Loucy (cell line): ENCODE data around the gene TTC9B.

ENCODE experiments used
- H2AFZ ChIP-seq: fragments of 200-600 bp; sonication (generic); 2 replicates; pipeline ENCODE4 v1.6.0; 2016; ENCODE audit warnings: antibody characterized with exemption, mild to moderate bottlenecking, low read length, moderate library complexity
- H3F3A ChIP-seq: fragments of 200-600 bp; 2 replicates; pipeline ENCODE4 v1.6.0; 2016; ENCODE audit warnings: antibody characterized with exemption, low read depth, mild to moderate bottlenecking
- H3K27me3 ChIP-seq: fragments of 200-600 bp; sonication (generic); 2 replicates; pipeline ENCODE4 v1.6.1; 2014; ENCODE audit warnings: low read length, mild to moderate bottlenecking; ENCODE audit not compliant: insufficient read depth, poor library complexity, severe bottlenecking
- H3K36me3 ChIP-seq: fragments of 200-600 bp; sonication (generic); 2 replicates; pipeline ENCODE4 v1.6.1; 2016; ENCODE audit warnings: low read length; ENCODE audit not compliant: insufficient read depth
- H3K4me1 ChIP-seq: fragments of 200-600 bp; sonication (generic); 2 replicates; pipeline ENCODE4 v1.5.1; 2014; ENCODE audit warnings: low read length, mild to moderate bottlenecking; ENCODE audit not compliant: insufficient read depth, poor library complexity, severe bottlenecking
- H3K4me2 ChIP-seq: fragments of 200-600 bp; sonication (generic); 2 replicates; pipeline ENCODE4 v1.6.0; 2014; ENCODE audit warnings: antibody characterized with exemption, low read length, low read depth, mild to moderate bottlenecking; ENCODE audit not compliant: poor library complexity, severe bottlenecking
- H3K4me3 ChIP-seq: fragments of 200-600 bp; sonication (generic); 2 replicates; pipeline ENCODE4 v1.5.1; 2014; ENCODE audit warnings: low read length, mild to moderate bottlenecking, mixed read lengths; ENCODE audit not compliant: poor library complexity, severe bottlenecking
- H3K79me2 ChIP-seq: fragments of 200-600 bp; sonication (generic); 2 replicates; pipeline ENCODE4 v1.6.1; 2014; ENCODE audit warnings: low read length; ENCODE audit not compliant: insufficient read depth
- H3K9ac ChIP-seq: fragments of 200-600 bp; sonication (generic); 2 replicates; pipeline ENCODE4 v1.6.0; 2014; ENCODE audit warnings: mild to moderate bottlenecking, low read depth, low read length, moderate library complexity; ENCODE audit not compliant: poor library complexity, severe bottlenecking
- H3K9me2 ChIP-seq: fragments of 200-600 bp; sonication (generic); replicated peaks from 2 replicates; pipeline ENCODE4 v1.6.1; 2016; ENCODE audit warnings: low read depth, low read length, mixed read lengths
- H3K9me3 ChIP-seq: fragments of 200-600 bp; sonication (generic); 2 replicates; pipeline ENCODE4 v1.6.1; 2014; ENCODE audit warnings: mild to moderate bottlenecking, antibody characterized with exemption, low read length, low read depth; ENCODE audit not compliant: insufficient read depth
- H4K20me1 ChIP-seq: fragments of 200-600 bp; sonication (generic); 2 replicates; pipeline ENCODE4 v1.6.0; 2014; ENCODE audit warnings: antibody characterized with exemption, low read length, mild to moderate bottlenecking; ENCODE audit not compliant: insufficient read depth, poor library complexity, severe bottlenecking
- EZH2phosphoT487 ChIP-seq: fragments of 200-600 bp; IDR thresholded peaks from 2 replicates; pipeline ENCODE4 v1.6.1; 2018; ENCODE audit warnings: antibody characterized with exemption, mild to moderate bottlenecking, moderate library complexity, borderline replicate concordance
- TF ChIP-seq, protein P1 (sequence below): fragments of 200-600 bp; sonication (generic); conservative IDR thresholded peaks from 2 replicates; pipeline ENCODE4 v1.5.1; 2014; ENCODE audit warnings: mild to moderate bottlenecking, antibody characterized with exemption, low read length

TTC9B gene

DNA sequence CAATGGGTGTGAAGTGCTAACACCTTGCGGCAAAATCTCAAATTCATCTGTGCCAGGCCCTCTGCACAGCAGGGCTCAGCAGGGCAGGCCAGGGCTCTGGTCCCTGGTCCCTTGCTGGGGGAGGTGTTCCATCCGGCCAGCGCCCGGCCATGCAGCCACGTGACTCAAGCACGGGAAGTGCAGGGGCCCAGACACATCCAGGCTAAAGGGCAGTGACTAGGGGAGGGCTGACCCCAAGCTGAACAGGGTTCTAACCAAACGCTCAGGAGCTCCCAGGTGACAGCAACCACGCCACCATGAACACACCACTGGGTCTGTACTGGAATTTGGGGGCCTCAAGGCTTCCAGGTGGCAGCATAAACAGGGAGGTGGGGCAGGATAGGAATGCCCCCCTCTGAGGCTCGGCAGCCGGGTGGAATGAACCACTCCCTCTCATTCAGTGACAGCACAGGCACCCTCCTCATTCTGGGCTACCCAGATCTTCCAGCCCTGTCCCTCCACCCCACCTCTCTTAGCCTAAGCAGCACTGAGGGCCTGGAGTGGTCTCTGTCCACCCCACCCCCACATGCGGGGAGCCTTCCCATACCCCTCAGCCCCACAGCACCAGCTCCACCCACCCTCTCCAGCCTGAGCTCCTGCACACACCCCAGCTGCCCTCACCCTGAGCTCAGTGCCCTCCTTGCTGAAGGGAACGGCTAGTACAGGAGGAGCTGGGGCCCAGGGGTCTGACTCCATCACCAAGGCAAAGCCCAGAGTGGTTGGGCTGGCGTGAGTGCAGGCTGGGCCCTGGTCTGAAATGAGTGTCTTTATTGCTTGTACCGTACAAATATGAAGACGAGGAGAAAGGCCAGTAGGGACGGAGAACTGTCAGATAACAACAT, 13.6 kb upstream of the TTC9B start:
- no peak overlapping the region for H3K4me2 ChIP-seq
- H3K4me1 ChIP-seq = no peaks in the 10 kb centered on the region

GRCh38 chr19:40231057-40231456, 12.9 kb upstream of the TTC9B start:
- Histone ChIP-seq H3K27me3 (no peaks in the 10 kb centered on the region), H3K4me2 (no peak overlapping the region), H3K9me2 (no peaks in the 10 kb centered on the region), H4K20me1 (no peaks in the 10 kb centered on the region), H3K4me1 (no peaks in the 10 kb centered on the region), H2AFZ (no peak overlapping the region), H3K4me3 (no peak overlapping the region), H3K79me2 (no peaks in the 10 kb centered on the region), H3K9ac (no peak overlapping the region), H3K36me3 (peaks cover 28% of the 10 kb centered on the region; the same call in 1 of the 2 replicates), H3K9me3 (no peaks in the 10 kb centered on the region), H3F3A (no peaks in the 10 kb centered on the region)
- TF ChIP-seq, protein P1, sequence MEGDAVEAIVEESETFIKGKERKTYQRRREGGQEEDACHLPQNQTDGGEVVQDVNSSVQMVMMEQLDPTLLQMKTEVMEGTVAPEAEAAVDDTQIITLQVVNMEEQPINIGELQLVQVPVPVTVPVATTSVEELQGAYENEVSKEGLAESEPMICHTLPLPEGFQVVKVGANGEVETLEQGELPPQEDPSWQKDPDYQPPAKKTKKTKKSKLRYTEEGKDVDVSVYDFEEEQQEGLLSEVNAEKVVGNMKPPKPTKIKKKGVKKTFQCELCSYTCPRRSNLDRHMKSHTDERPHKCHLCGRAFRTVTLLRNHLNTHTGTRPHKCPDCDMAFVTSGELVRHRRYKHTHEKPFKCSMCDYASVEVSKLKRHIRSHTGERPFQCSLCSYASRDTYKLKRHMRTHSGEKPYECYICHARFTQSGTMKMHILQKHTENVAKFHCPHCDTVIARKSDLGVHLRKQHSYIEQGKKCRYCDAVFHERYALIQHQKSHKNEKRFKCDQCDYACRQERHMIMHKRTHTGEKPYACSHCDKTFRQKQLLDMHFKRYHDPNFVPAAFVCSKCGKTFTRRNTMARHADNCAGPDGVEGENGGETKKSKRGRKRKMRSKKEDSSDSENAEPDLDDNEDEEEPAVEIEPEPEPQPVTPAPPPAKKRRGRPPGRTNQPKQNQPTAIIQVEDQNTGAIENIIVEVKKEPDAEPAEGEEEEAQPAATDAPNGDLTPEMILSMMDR = no peak
- no peak for TF ChIP-seq EZH2phosphoT487

More for the DNA sequence above, 13.6 kb upstream of the TTC9B start:
- no peaks in the 10 kb centered on the region for H4K20me1 ChIP-seq
- H3K9me3 ChIP-seq = no peaks in the 10 kb centered on the region
- peaks cover 36% of the 10 kb centered on the region; the same call in 1 of the 2 replicates for H3K36me3 ChIP-seq
- H3F3A ChIP-seq = no peaks in the 10 kb centered on the region
- no peaks in the 10 kb centered on the region for H3K27me3 ChIP-seq
- no peak for TF ChIP-seq EZH2phosphoT487
- TF ChIP-seq, protein P1 = no peak
- H3K4me3 ChIP-seq = no peak overlapping the region
- H3K9ac ChIP-seq = no peak overlapping the region
- no peaks in the 10 kb centered on the region for H3K79me2 ChIP-seq
- no peak overlapping the region for H2AFZ ChIP-seq
- H3K9me2 ChIP-seq = no peaks in the 10 kb centered on the region

DNA sequence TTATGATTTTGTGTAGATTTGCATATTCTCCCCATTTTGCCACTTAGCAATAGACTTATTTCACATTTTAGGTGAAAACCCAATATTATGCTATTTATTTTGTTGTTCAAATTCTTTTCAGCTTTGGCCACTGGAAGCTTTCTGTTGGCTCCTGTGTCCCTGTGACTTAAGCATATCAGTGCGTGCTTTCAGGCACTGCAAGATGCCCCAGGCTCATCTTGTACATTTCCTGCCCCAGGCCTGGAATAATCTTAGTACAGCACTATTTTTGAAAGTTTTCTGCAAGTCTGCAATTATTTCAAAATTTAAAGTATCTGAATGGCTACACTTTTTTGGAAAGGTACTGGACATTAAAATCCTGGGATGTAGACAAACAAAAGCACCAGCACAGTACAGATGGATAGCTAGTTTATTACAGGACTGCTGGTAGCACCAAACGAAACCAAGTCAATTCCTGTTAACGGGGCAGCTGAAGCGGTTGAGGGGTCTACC, 11.8 kb upstream of the TTC9B start:
- Histone ChIP-seq H3K4me1 (no peaks in the 10 kb centered on the region), H3K36me3 (peaks cover 18% of the 10 kb centered on the region; the same call in 1 of the 2 replicates), H3K4me3 (no peak overlapping the region), H3F3A (no peaks in the 10 kb centered on the region), H3K27me3 (no peaks in the 10 kb centered on the region), H3K79me2 (no peaks in the 10 kb centered on the region), H3K9me2 (no peaks in the 10 kb centered on the region), H3K9me3 (no peaks in the 10 kb centered on the region), H3K4me2 (no peak overlapping the region), H4K20me1 (no peaks in the 10 kb centered on the region), H2AFZ (no peak overlapping the region), H3K9ac (no peak overlapping the region)
- TF ChIP-seq, protein P1 = no peak
- TF ChIP-seq EZH2phosphoT487 = no peak
